Measurements from ENCODE around the gene CYSRT1. TPM values are rescaled to one million over a fixed set of nuclear protein-coding genes. Genes with fewer than 3 reads are reported as not detected.

The CYSRT1 gene
- polyA plus RNA-seq: 71.7 TPM
- long read RNA-seq, donor 1, partial matches to known transcripts: 0 of 2 reads
- long read RNA-seq, donor 1, other reads (novel, unspliced or antisense): 0 of 2 reads
- long read RNA-seq, donor 2, partial matches to known transcripts: 125 of 155 reads
- long read RNA-seq, donor 2, other reads (novel, unspliced or antisense): 29 of 155 reads
- long read RNA-seq, donor 3: 0 reads
- long read RNA-seq, donor 4, partial matches to known transcripts: 0 of 13 reads
- long read RNA-seq, donor 4, other reads (novel, unspliced or antisense): 12 of 13 reads
- long read RNA-seq, donor 5, partial matches to known transcripts: 0 of 3 reads
- long read RNA-seq, donor 5, other reads (novel, unspliced or antisense): 0 of 3 reads
- long read RNA-seq, donor 6, partial matches to known transcripts: 0 of 7 reads
- long read RNA-seq, donor 6, other reads (novel, unspliced or antisense): 5 of 7 reads
- long read RNA-seq, donor 7, partial matches to known transcripts: 0 of 1 reads
- long read RNA-seq, donor 7, other reads (novel, unspliced or antisense): 0 of 1 reads
- long read RNA-seq, donor 8, partial matches to known transcripts: 7 of 36 reads
- long read RNA-seq, donor 8, other reads (novel, unspliced or antisense): 26 of 36 reads
- long read RNA-seq, donor 9, partial matches to known transcripts: 0 of 1 reads
- long read RNA-seq, donor 9, other reads (novel, unspliced or antisense): 0 of 1 reads
- long read RNA-seq, donor 10, partial matches to known transcripts: 0 of 3 reads
- long read RNA-seq, donor 10, other reads (novel, unspliced or antisense): 0 of 3 reads
- long read RNA-seq, donor 11, partial matches to known transcripts: 5 of 5 reads
- long read RNA-seq, donor 11, other reads (novel, unspliced or antisense): 0 of 5 reads

- Histone ChIP-seq H3K36me3 (ENCODE audit: control insufficient read depth, insufficient read depth, low read length) (no peaks in the 10 kb centered on the region), H3K27ac (ENCODE audit: low read length) (peak within 1 kb of the TSS; percentile 86), H3K4me1 (ENCODE audit: control insufficient read depth, insufficient read depth, low read length) (peaks cover 62% of the 10 kb centered on the region), H3K9me3 (ENCODE audit: control insufficient read depth, low read depth, low read length) (peaks cover 14% of the 10 kb centered on the region), H3K4me3 (ENCODE audit: low read length) (peak within 1 kb of the TSS; percentile 76), H3K27me3 (ENCODE audit: control insufficient read depth, insufficient read depth, low read length) (no peaks in the 10 kb centered on the region)
- DNase-seq: peak in 1 of 2 donors; percentile 74
- WGBS (ENCODE audit: insufficient coverage, low lambda C conversion rate): no CpG with 5 or more reads among the region's 23 CpGs
Measured at GRCh38 chr9:137224830-137225694, at the start of gene CYSRT1. CYSRT1 (plus strand) TSS chr9:137225174; CDS start chr9:137225622, 448 bp downstream.

GRCh38 chr9:137175345-137175961 is 49.5 kb upstream of the CYSRT1 start:
- peaks cover 6% of the 10 kb centered on the region for H3K9me3 ChIP-seq (ENCODE audit: control insufficient read depth, low read depth, low read length)
- H3K27me3 ChIP-seq (ENCODE audit: control insufficient read depth, insufficient read depth, low read length): peaks cover 39% of the 10 kb centered on the region
- H3K27ac ChIP-seq (ENCODE audit: low read length): no peak overlapping the region
- DNase-seq: no peak
- peaks cover 26% of the 10 kb centered on the region for H3K36me3 ChIP-seq (ENCODE audit: control insufficient read depth, insufficient read depth, low read length)
- peaks cover 7% of the 10 kb centered on the region for H3K4me1 ChIP-seq (ENCODE audit: control insufficient read depth, insufficient read depth, low read length)
- no peak overlapping the region for H3K4me3 ChIP-seq (ENCODE audit: low read length)
- no CpG with 5 or more reads among the region's 33 CpGs for WGBS (ENCODE audit: insufficient coverage, low lambda C conversion rate)

- Histone ChIP-seq H3K4me1 (ENCODE audit: control insufficient read depth, insufficient read depth, low read length) (peaks cover 7% of the 10 kb centered on the region), H3K27me3 (ENCODE audit: control insufficient read depth, insufficient read depth, low read length) (peaks cover 28% of the 10 kb centered on the region), H3K36me3 (ENCODE audit: control insufficient read depth, insufficient read depth, low read length) (peaks cover 37% of the 10 kb centered on the region), H3K27ac (ENCODE audit: low read length) (no peak overlapping the region), H3K9me3 (ENCODE audit: control insufficient read depth, low read depth, low read length) (peaks cover 6% of the 10 kb centered on the region), H3K4me3 (ENCODE audit: low read length) (no peak overlapping the region)
- no CpG with 5 or more reads among the region's 17 CpGs for WGBS (ENCODE audit: insufficient coverage, low lambda C conversion rate)
- peak; percentile 23 to 55 for DNase-seq
Measured at GRCh38 chr9:137176302-137177182, 48.4 kb upstream of the CYSRT1 start.

- peaks cover 6% of the 10 kb centered on the region for H3K9me3 ChIP-seq (ENCODE audit: control insufficient read depth, low read depth, low read length)
- no CpG with 5 or more reads among the region's 23 CpGs for WGBS (ENCODE audit: insufficient coverage, low lambda C conversion rate)
- H3K4me3 ChIP-seq (ENCODE audit: low read length): no peak overlapping the region
- H3K27ac ChIP-seq (ENCODE audit: low read length): no peak overlapping the region
- H3K4me1 ChIP-seq (ENCODE audit: control insufficient read depth, insufficient read depth, low read length): peaks cover 5% of the 10 kb centered on the region
- peaks cover 52% of the 10 kb centered on the region for H3K36me3 ChIP-seq (ENCODE audit: control insufficient read depth, insufficient read depth, low read length)
- peaks cover 13% of the 10 kb centered on the region for H3K27me3 ChIP-seq (ENCODE audit: control insufficient read depth, insufficient read depth, low read length)
- DNase-seq: no peak
Measured at GRCh38 chr9:137178201-137178938, 46.6 kb upstream of the CYSRT1 start.

- WGBS (ENCODE audit: insufficient coverage, low lambda C conversion rate): no CpG with 5 or more reads among the region's 19 CpGs
- DNase-seq: no peak
- H3K27ac ChIP-seq (ENCODE audit: low read length): no peak overlapping the region
- peaks cover 59% of the 10 kb centered on the region for H3K36me3 ChIP-seq (ENCODE audit: control insufficient read depth, insufficient read depth, low read length)
- no peak overlapping the region for H3K4me3 ChIP-seq (ENCODE audit: low read length)
- H3K4me1 ChIP-seq (ENCODE audit: control insufficient read depth, insufficient read depth, low read length): peaks cover 5% of the 10 kb centered on the region
- peaks cover 8% of the 10 kb centered on the region for H3K27me3 ChIP-seq (ENCODE audit: control insufficient read depth, insufficient read depth, low read length)
- H3K9me3 ChIP-seq (ENCODE audit: control insufficient read depth, low read depth, low read length): peaks cover 6% of the 10 kb centered on the region
Measured at GRCh38 chr9:137178939-137179630, 45.9 kb upstream of the CYSRT1 start.

GRCh38 chr9:137179761-137180160 is 45.2 kb upstream of the CYSRT1 start:
- H3K27me3 ChIP-seq (ENCODE audit: control insufficient read depth, insufficient read depth, low read length): peaks cover 5% of the 10 kb centered on the region
- H3K36me3 ChIP-seq (ENCODE audit: control insufficient read depth, insufficient read depth, low read length): peaks cover 66% of the 10 kb centered on the region
- WGBS (ENCODE audit: insufficient coverage, low lambda C conversion rate): no CpG with 5 or more reads among the region's 17 CpGs
- peaks cover 6% of the 10 kb centered on the region for H3K9me3 ChIP-seq (ENCODE audit: control insufficient read depth, low read depth, low read length)
- no peak overlapping the region for H3K4me3 ChIP-seq (ENCODE audit: low read length)
- H3K27ac ChIP-seq (ENCODE audit: low read length): no peak overlapping the region
- no peak for DNase-seq
- H3K4me1 ChIP-seq (ENCODE audit: control insufficient read depth, insufficient read depth, low read length): peaks cover 5% of the 10 kb centered on the region

- Histone ChIP-seq H3K36me3 (ENCODE audit: control insufficient read depth, insufficient read depth, low read length) (peaks cover 73% of the 10 kb centered on the region), H3K4me3 (ENCODE audit: low read length) (no peak overlapping the region), H3K27me3 (ENCODE audit: control insufficient read depth, insufficient read depth, low read length) (no peaks in the 10 kb centered on the region), H3K4me1 (ENCODE audit: control insufficient read depth, insufficient read depth, low read length) (peaks cover under 1% of the 10 kb centered on the region), H3K27ac (ENCODE audit: low read length) (no peak overlapping the region), H3K9me3 (ENCODE audit: control insufficient read depth, low read depth, low read length) (no peaks in the 10 kb centered on the region)
- DNase-seq: no peak
- no CpG with 5 or more reads among the region's 20 CpGs for WGBS (ENCODE audit: insufficient coverage, low lambda C conversion rate)
Measured at GRCh38 chr9:137180491-137180890, 44.5 kb upstream of the CYSRT1 start.

- H3K4me1 ChIP-seq (ENCODE audit: control insufficient read depth, insufficient read depth, low read length): peaks cover 5% of the 10 kb centered on the region
- no peak overlapping the region for H3K4me3 ChIP-seq (ENCODE audit: low read length)
- no peaks in the 10 kb centered on the region for H3K27me3 ChIP-seq (ENCODE audit: control insufficient read depth, insufficient read depth, low read length)
- no CpG with 5 or more reads among the region's 22 CpGs for WGBS (ENCODE audit: insufficient coverage, low lambda C conversion rate)
- peaks cover 84% of the 10 kb centered on the region for H3K36me3 ChIP-seq (ENCODE audit: control insufficient read depth, insufficient read depth, low read length)
- DNase-seq: no peak
- H3K27ac ChIP-seq (ENCODE audit: low read length): no peak overlapping the region
- H3K9me3 ChIP-seq (ENCODE audit: control insufficient read depth, low read depth, low read length): no peaks in the 10 kb centered on the region
Measured at GRCh38 chr9:137181680-137182079, 43.3 kb upstream of the CYSRT1 start.
